Kidney (tissue), 14 donors: ENCODE measurements around the gene TPRX1. TPM values are rescaled to one million over a fixed set of nuclear protein-coding genes. Genes with fewer than 3 reads are reported as not detected.
"Not testable (repeated sequence)": the region's sequence is repeated elsewhere in the genome, so short reads cannot be mapped to it uniquely, and the experiment has no call there.

Experiments
- DNase-seq, 5 donors: peaks; one replicate each; pipeline ENCODE4 v3.0.0-alpha.2; 2013 to 2020
- FAIRE-seq: peaks from 2 replicates; lab custom pipeline; 2012; peaks lifted over from hg19 to GRCh38; lab: Jason Lieb, UNC
- H3K27ac ChIP-seq, 2 donors: one replicate each; pipeline ENCODE4 v1.7.0; 2013; ENCODE audit warnings: low read depth in 2 of 2, low read length in 2 of 2, inconsistent platforms in 1 of 2
- H3K27me3 ChIP-seq: one replicate; pipeline ENCODE4 v1.7.1; 2013; ENCODE audit warnings: low read length, inconsistent platforms; ENCODE audit not compliant: control insufficient read depth, insufficient read depth
- H3K36me3 ChIP-seq, 3 donors: one replicate each; pipeline versions ENCODE4 v1.7.0 to v1.7.1; 2013; ENCODE audit warnings: low read length in 3 of 3, control low read depth in 1 of 3, inconsistent platforms in 1 of 3; ENCODE audit not compliant: insufficient read depth in 3 of 3, control insufficient read depth in 2 of 3
- H3K4me1 ChIP-seq, 3 donors: one replicate each; pipeline versions ENCODE4 v1.7.0 to v1.7.1; 2013; ENCODE audit warnings: low read length in 3 of 3, inconsistent platforms in 1 of 3, low read depth in 1 of 3; ENCODE audit not compliant: control insufficient read depth in 2 of 3, insufficient read depth in 2 of 3
- H3K4me3 ChIP-seq, 3 donors: one replicate each; pipeline versions ENCODE4 v1.7.0 to v1.8.1; 2013; ENCODE audit warnings: low read length in 3 of 3, control low read depth in 1 of 3, inconsistent platforms in 1 of 3
- H3K9ac ChIP-seq, 3 donors: one replicate each; pipeline versions ENCODE4 v1.7.0 to v1.7.1; 2013; ENCODE audit warnings: low read length in 3 of 3, control low read depth in 1 of 3, inconsistent platforms in 1 of 3
- H3K9me3 ChIP-seq, 3 donors: one replicate each; pipeline versions ENCODE4 v1.7.0 to v1.7.1; 2013; ENCODE audit warnings: low read length in 3 of 3, control low read depth in 1 of 3, inconsistent platforms in 1 of 3; ENCODE audit not compliant: control insufficient read depth in 2 of 3, insufficient read depth in 1 of 3
- intact Hi-C: fragments of 100-400 bp; cut with DNase I; formaldehyde crosslinking; loops from one replicate; pipeline ENCODE4 v1.11.1; 2022
- polyA plus RNA-seq: library from polyadenylated mRNA; stranded (reverse); fragments of 350-450 nt; fragmentation: Illumina TruSeq; extraction: RNeasy Lipid Tissue Mini Kit (QIAGEN cat#74804); gene quantifications from one replicate; pipeline ENCODE4 v1.2.3, GENCODE V29; 2014; ENCODE audit warnings: low read depth, low replicate concordance; ENCODE audit not compliant: insufficient read depth
- total RNA-seq: library from RNA; stranded (reverse); fragmentation: NEBNext Ultra II Directional; extraction: Animal tissue kit (Norgen Biotek cat#: 25700); gene quantifications from one replicate; pipeline ENCODE4 v1.2.1, GENCODE V29; 2021
- TF ChIP-seq, protein P1 (sequence below): IDR thresholded peaks from 3 replicates; pipeline ENCODE4 v1.5.1; 2012; ENCODE audit warnings: mild to moderate bottlenecking, moderate library complexity, borderline replicate concordance; ENCODE audit not compliant: insufficient read depth; ENCODE audit errors: extremely low read depth
- donor health status: control.
- donor health status: control.
- donor health status: control.
- donor health status: control.
- donor health status: control.
- donor health status: DM: yes; HTN: yes; CAD: no.
- donor health status: Normal renal cell carcinoma (clear cell type).

Gene TPRX1
- total and polyA plus RNA-seq, 2 donors from 2014 or later, result not detected

DNA sequence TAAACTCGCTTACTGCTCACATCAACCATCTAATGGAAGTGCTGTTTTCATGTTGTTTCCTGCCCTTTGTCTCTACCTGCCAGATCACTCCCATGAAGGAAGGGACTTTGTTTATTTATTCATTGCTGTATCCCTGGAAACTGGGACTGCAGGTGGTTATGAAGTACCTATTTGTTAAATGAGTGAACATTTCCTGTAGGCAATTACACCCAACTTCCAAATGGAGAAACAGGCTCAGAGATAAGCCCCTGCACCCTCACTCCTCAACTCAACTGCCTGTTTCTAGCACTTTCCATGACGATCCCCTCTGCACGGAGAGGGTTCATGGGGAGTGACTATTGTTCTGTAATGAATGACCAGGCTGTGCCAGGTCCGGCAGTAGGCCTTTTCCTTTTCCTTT lies 27.8 kb downstream of the TPRX1 start:
- peaks cover 2 to 6% (median 3%) of the 10 kb centered on the region in 3 donors for H3K36me3 ChIP-seq
- no peak for FAIRE-seq
- no peaks in the 10 kb centered on the region for H3K27me3 ChIP-seq
- no peaks in the 10 kb centered on the region for H3K9me3 ChIP-seq
- DNase-seq, result peak in 1 of 5 donors; percentile 48
- peaks cover 0 to 14% (median 0%) of the 10 kb centered on the region in 3 donors for H3K4me1 ChIP-seq
- H3K9ac ChIP-seq, result no peak overlapping the region
- intact Hi-C loops, result no loop called here
- H3K27ac ChIP-seq, result peak overlapping the region in 1 of 2 donors; percentile 7
- no peak overlapping the region for H3K4me3 ChIP-seq
- TF ChIP-seq, protein P1, sequence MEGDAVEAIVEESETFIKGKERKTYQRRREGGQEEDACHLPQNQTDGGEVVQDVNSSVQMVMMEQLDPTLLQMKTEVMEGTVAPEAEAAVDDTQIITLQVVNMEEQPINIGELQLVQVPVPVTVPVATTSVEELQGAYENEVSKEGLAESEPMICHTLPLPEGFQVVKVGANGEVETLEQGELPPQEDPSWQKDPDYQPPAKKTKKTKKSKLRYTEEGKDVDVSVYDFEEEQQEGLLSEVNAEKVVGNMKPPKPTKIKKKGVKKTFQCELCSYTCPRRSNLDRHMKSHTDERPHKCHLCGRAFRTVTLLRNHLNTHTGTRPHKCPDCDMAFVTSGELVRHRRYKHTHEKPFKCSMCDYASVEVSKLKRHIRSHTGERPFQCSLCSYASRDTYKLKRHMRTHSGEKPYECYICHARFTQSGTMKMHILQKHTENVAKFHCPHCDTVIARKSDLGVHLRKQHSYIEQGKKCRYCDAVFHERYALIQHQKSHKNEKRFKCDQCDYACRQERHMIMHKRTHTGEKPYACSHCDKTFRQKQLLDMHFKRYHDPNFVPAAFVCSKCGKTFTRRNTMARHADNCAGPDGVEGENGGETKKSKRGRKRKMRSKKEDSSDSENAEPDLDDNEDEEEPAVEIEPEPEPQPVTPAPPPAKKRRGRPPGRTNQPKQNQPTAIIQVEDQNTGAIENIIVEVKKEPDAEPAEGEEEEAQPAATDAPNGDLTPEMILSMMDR, result no peak

- H3K9ac ChIP-seq, intact Hi-C loops, H3K4me1 ChIP-seq, H3K4me3 ChIP-seq, H3K27me3 ChIP-seq, DNase-seq, H3K27ac ChIP-seq, H3K36me3 ChIP-seq, FAIRE-seq, H3K9me3 ChIP-seq: not testable (repeated sequence)
Measured at GRCh38 chr19:47771291-47771690, 33.1 kb downstream of the TPRX1 start.

DNA sequence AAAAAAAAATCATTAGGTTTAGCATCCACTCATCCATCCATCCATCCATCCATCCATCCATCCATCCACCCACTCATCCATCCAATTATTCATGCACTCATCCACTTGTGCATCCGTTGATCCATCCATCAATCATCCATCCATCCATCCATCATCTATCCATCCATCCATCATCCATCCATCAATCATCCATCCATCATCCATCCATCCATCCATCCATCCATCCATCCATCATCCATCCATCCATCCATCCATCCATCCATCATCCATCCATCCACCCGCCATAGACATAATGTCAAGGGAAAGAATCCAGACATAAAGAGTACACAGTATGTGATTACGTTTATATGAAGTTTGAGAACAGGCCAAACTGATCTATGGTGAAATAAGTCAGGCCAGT lies 34.8 kb downstream of the TPRX1 start:
- Histone ChIP-seq H3K27ac (no peak overlapping the region), H3K4me1 (no peaks in the 10 kb centered on the region), H3K36me3 (no peaks in the 10 kb centered on the region), H3K27me3 (no peaks in the 10 kb centered on the region), H3K9me3 (no peaks in the 10 kb centered on the region), H3K4me3 (no peak overlapping the region), H3K9ac (no peak overlapping the region)
- TF ChIP-seq, protein P1, result no peak
- FAIRE-seq (no peak), DNase-seq (no peak)
- intact Hi-C loops, result no loop called here

DNA sequence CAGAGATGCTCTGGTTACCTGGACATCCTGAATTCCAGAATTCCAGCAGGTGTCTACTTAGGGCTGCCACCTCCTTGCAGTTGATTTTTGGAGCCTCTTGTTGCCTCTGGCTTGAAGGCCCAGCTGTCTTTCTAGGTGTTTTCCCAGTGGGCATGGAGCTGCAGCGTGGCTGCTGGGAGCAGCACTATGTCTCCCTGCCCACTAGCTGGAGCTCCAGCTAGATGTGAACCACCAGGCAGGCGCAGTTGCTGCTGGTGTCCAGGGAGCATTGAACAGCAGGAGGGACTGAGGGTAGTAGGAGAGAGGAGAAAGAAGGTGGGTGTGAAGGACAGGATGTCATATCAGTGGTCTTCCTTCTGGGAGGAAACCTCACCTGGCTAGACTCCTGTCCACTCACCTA lies 35.7 kb downstream of the TPRX1 start:
- intact Hi-C loops, result no loop called here
- Histone ChIP-seq H3K4me3 (no peak overlapping the region), H3K27ac (no peak overlapping the region), H3K9ac (no peak overlapping the region), H3K4me1 (no peaks in the 10 kb centered on the region), H3K36me3 (no peaks in the 10 kb centered on the region), H3K27me3 (no peaks in the 10 kb centered on the region), H3K9me3 (no peaks in the 10 kb centered on the region)
- TF ChIP-seq, protein P1, result no peak
- FAIRE-seq (no peak), DNase-seq (no peak)
